Fibroblast of skin of left biceps (primary cell): Measurements from ENCODE around the gene MGA.
A peak's percentile ranks its signal among the peaks of the same experiment; 100 is the strongest.

Source experiments
- DNase-seq, 2 experiments: peaks; one replicate each; pipeline ENCODE4 v3.0.0-alpha.2; 2013; ENCODE audit warnings: low read depth in 2 of 2

The MGA gene

GRCh38 chr15:41658689-41659088 lies 1.5 kb upstream of the MGA start:
- DNase-seq: no peak

- no peak for DNase-seq
Observed at GRCh38 chr15:41659190-41659589, 1.0 kb upstream of the MGA start.

GRCh38 chr15:41659855-41660234 lies 360 bp upstream of the MGA start:
- DNase-seq: no peak

- DNase-seq: no peak
Observed at GRCh38 chr15:41661078-41661517, 893 bp downstream of the MGA start.

- no peak for DNase-seq
Observed at GRCh38 chr15:41661518-41662225, 1.5 kb downstream of the MGA start.

- DNase-seq: no peak
Observed at GRCh38 chr15:41666353-41666920, 6.2 kb downstream of the MGA start.

GRCh38 chr15:41669701-41670100 lies 9.5 kb downstream of the MGA start:
- DNase-seq: no peak

- no peak for DNase-seq
Observed at GRCh38 chr15:41671656-41672648, 11.7 kb downstream of the MGA start.

- no peak for DNase-seq
Observed at GRCh38 chr15:41675337-41675736, 15.1 kb downstream of the MGA start.

- no peak for DNase-seq
Observed at GRCh38 chr15:41678742-41679141, 18.5 kb downstream of the MGA start.

- DNase-seq: no peak
Observed at GRCh38 chr15:41683955-41684354, 23.8 kb downstream of the MGA start.

GRCh38 chr15:41688671-41689070 lies 28.5 kb downstream of the MGA start:
- no peak for DNase-seq

- no peak for DNase-seq
Observed at GRCh38 chr15:41689083-41689482, 28.9 kb downstream of the MGA start.

- no peak for DNase-seq
Observed at GRCh38 chr15:41689834-41690233, 29.6 kb downstream of the MGA start.

- no peak for DNase-seq
Observed at GRCh38 chr15:41690636-41691035, 30.4 kb downstream of the MGA start.

GRCh38 chr15:41691471-41691870 lies 31.3 kb downstream of the MGA start:
- no peak for DNase-seq

- DNase-seq: no peak
Observed at GRCh38 chr15:41692049-41692448, 31.8 kb downstream of the MGA start.

GRCh38 chr15:41693757-41694156 lies 33.6 kb downstream of the MGA start:
- DNase-seq: no peak

GRCh38 chr15:41695750-41696436 lies 35.7 kb downstream of the MGA start:
- no peak for DNase-seq

- DNase-seq: peak in 1 of 2 experiments; percentile 41
Observed at GRCh38 chr15:41698779-41699178, 38.6 kb downstream of the MGA start.

- no peak for DNase-seq
Observed at GRCh38 chr15:41703120-41703519, 42.9 kb downstream of the MGA start.

GRCh38 chr15:41713047-41713446 lies 52.8 kb downstream of the MGA start:
- no peak for DNase-seq
